ENCODE results near the gene PTPRO. TPM values are rescaled to one million over a fixed set of nuclear protein-coding genes. Genes with fewer than 3 reads are reported as not detected.

The PTPRO gene
- total and polyA plus RNA-seq, 2 donors = 2.9 to 3.9 TPM

DNA sequence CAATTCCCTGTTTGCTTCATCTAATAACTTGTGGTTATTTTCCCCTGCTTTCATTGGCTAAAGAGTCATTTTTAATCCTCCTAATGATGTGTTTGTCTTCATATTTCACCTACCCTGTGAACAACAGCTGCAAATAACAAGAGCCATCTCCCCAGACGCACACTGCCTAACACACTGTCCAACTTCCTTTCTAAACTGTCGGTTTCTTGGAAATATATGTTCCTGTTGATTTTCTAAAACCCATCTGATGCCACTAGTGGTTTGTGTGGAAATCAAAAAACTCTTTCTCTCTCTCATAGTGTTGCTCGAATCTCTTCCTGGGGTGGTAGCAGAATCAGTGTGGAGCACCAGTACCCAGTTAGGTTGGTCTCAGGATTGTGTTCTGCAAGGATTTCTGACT lies 240.0 kb downstream of the PTPRO start:
- Histone ChIP-seq H3K9me3 (ENCODE audit: control insufficient read depth in 2 of 2, insufficient read depth in 1 of 2, low read length in 1 of 2) (no peaks in the 10 kb centered on the region), H3K4me1 (ENCODE audit: control insufficient read depth in 2 of 2, insufficient read depth in 2 of 2, low read length in 2 of 2) (peaks cover 0 to 5% of the 10 kb centered on the region in 2 donors), H3K27ac (ENCODE audit: low read depth in 1 of 2, low read length in 1 of 2) (peak overlapping the region in 1 of 2 donors; percentile 79), H3K36me3 (ENCODE audit: control insufficient read depth in 2 of 2, insufficient read depth in 2 of 2, low read length in 1 of 2) (no peaks in the 10 kb centered on the region), H3K27me3 (ENCODE audit: control insufficient read depth in 2 of 2, insufficient read depth in 1 of 2, low read length in 1 of 2) (no peaks in the 10 kb centered on the region), H3K4me3 (ENCODE audit: low read length in 2 of 2) (no peak overlapping the region)
- WGBS = 9% methylated on average over 3 of the region's 3 CpGs
- DNase-seq (ENCODE audit: low read depth in 6 of 9, low spot score in 9 of 9) = peak in 1 of 9 donors; percentile 52

DNA sequence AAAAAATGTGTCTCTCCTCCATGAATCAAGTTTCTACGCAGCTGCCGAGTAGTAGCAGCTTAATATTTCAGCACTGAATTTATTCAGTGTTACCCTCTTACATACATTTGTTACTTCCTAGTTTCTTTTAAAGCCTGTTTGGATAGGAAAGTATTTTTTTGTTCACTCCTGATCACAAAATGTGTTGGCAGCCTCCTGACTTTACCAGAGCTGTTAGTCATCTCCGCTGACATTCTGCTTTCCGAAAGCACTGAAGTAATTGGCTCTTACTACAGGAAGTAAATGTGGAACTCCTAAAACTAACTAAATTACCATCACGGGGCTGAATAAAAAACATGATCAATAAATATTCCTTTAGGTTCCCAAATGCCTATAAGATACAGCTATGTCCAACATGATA lies 241.4 kb downstream of the PTPRO start:
- peak overlapping the region in 1 of 2 donors; percentile 15 for H3K27ac ChIP-seq (ENCODE audit: low read depth in 1 of 2, low read length in 1 of 2)
- H3K27me3 ChIP-seq (ENCODE audit: control insufficient read depth in 2 of 2, insufficient read depth in 1 of 2, low read length in 1 of 2) = no peaks in the 10 kb centered on the region
- DNase-seq (ENCODE audit: low read depth in 6 of 9, low spot score in 9 of 9) = peak in 1 of 9 donors; percentile 57
- H3K4me3 ChIP-seq (ENCODE audit: low read length in 2 of 2) = no peak overlapping the region
- 26% methylated on average over 5 of the region's 5 CpGs for WGBS
- H3K9me3 ChIP-seq (ENCODE audit: control insufficient read depth in 2 of 2, insufficient read depth in 1 of 2, low read length in 1 of 2) = no peaks in the 10 kb centered on the region
- no peaks in the 10 kb centered on the region for H3K36me3 ChIP-seq (ENCODE audit: control insufficient read depth in 2 of 2, insufficient read depth in 2 of 2, low read length in 1 of 2)
- H3K4me1 ChIP-seq (ENCODE audit: control insufficient read depth in 2 of 2, insufficient read depth in 2 of 2, low read length in 2 of 2) = peaks cover 0 to 5% of the 10 kb centered on the region in 2 donors

DNA sequence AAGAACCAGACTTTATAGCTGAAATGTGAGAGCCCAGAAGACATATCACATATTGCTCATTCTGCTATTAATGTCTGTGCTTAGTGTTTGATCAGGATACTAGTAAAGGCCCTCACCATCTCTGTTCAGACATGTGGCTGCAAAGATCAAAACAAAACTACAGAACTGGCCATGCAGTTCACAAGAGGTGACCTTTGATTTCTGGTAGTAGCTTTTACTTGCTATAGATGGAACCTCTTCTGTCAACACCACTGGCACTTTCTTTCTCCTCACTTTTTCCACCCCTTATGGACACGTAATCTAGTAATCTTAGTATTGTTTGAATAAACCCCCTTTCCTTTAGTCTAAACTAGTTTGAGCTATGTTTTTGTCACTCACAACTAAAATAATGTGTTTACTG lies 252.0 kb downstream of the PTPRO start:
- Histone ChIP-seq H3K4me3 (ENCODE audit: low read length in 2 of 2) (no peak overlapping the region), H3K9me3 (ENCODE audit: control insufficient read depth in 2 of 2, insufficient read depth in 1 of 2, low read length in 1 of 2) (no peaks in the 10 kb centered on the region), H3K27ac (ENCODE audit: low read depth in 1 of 2, low read length in 1 of 2) (no peak overlapping the region), H3K36me3 (ENCODE audit: control insufficient read depth in 2 of 2, insufficient read depth in 2 of 2, low read length in 1 of 2) (no peaks in the 10 kb centered on the region), H3K4me1 (ENCODE audit: control insufficient read depth in 2 of 2, insufficient read depth in 2 of 2, low read length in 2 of 2) (peaks cover 0 to 9% of the 10 kb centered on the region in 2 donors), H3K27me3 (ENCODE audit: control insufficient read depth in 2 of 2, insufficient read depth in 1 of 2, low read length in 1 of 2) (no peaks in the 10 kb centered on the region)
- no peak for DNase-seq (ENCODE audit: low read depth in 6 of 9, low spot score in 9 of 9)
- 98% methylated on average over 1 of the region's 1 CpG for WGBS

DNA sequence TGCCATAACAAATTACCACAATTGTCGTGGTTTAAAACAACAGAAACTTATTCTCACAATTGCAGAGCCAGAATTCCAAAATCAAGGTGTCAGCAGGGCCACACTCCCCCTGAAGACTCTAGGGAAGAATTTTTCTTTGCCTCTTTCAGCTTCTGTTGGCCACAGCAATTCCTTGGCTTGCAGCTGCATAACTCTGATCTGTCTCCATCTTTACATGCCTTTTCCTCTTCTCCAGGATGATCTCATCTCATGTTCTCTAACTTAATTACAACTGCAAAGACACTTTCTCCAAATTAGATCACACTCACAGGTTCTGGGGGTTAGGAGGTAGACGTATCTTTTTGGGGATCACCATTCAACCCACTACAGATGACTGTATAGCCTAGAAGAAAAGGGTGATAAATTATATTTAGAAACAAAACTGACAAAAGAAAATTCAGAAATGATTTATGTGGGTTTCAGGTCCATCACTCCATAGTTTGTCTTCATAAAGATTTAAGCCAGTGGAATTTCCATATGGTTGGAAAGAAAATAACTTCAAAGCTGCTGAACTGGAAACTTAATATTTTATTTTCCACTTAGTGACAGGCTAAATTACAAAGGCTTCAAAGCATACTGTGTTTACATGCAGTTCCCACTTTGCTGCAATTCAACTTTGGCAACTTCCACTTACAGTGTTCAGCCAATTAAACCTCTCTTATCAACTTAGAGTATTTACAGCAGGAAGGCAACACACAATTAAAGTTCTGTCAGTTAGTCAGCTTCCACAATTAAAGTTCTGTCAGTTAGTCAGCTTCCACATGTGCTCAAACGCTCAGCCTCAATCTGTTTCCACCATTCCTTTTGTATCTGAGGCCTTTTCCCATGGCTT lies 253.6 kb downstream of the PTPRO start:
- no peaks in the 10 kb centered on the region for H3K36me3 ChIP-seq (ENCODE audit: control insufficient read depth in 2 of 2, insufficient read depth in 2 of 2, low read length in 1 of 2)
- no peak overlapping the region for H3K4me3 ChIP-seq (ENCODE audit: low read length in 2 of 2)
- peaks cover 0 to 6% of the 10 kb centered on the region in 2 donors for H3K4me1 ChIP-seq (ENCODE audit: control insufficient read depth in 2 of 2, insufficient read depth in 2 of 2, low read length in 2 of 2)
- DNase-seq (ENCODE audit: low read depth in 6 of 9, low spot score in 9 of 9) = no peak
- H3K9me3 ChIP-seq (ENCODE audit: control insufficient read depth in 2 of 2, insufficient read depth in 1 of 2, low read length in 1 of 2) = no peaks in the 10 kb centered on the region
- WGBS = 80% methylated on average over 3 of the region's 3 CpGs
- no peaks in the 10 kb centered on the region for H3K27me3 ChIP-seq (ENCODE audit: control insufficient read depth in 2 of 2, insufficient read depth in 1 of 2, low read length in 1 of 2)
- peak overlapping the region in 1 of 2 donors; percentile 4 for H3K27ac ChIP-seq (ENCODE audit: low read depth in 1 of 2, low read length in 1 of 2)

DNA sequence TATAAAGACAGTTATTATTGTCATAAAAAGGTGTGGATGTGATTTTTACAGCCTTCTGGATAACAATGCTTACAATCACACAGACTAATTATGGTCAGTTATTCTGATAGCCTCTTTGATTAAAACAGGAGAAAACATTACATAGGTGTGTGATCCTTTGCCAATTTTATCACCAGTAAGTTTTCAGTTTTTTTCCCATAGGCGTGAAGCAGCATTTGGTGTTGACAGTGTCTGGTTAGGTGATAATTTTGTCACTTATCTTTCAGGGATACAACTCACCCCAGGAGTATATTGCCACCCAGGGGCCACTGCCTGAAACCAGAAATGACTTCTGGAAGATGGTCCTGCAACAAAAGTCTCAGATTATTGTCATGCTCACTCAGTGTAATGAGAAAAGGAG lies 258.1 kb downstream of the PTPRO start:
- Histone ChIP-seq H3K4me3 (ENCODE audit: low read length in 2 of 2) (no peak overlapping the region), H3K36me3 (ENCODE audit: control insufficient read depth in 2 of 2, insufficient read depth in 2 of 2, low read length in 1 of 2) (no peaks in the 10 kb centered on the region), H3K4me1 (ENCODE audit: control insufficient read depth in 2 of 2, insufficient read depth in 2 of 2, low read length in 2 of 2) (no peaks in the 10 kb centered on the region), H3K27me3 (ENCODE audit: control insufficient read depth in 2 of 2, insufficient read depth in 1 of 2, low read length in 1 of 2) (no peaks in the 10 kb centered on the region), H3K27ac (ENCODE audit: low read depth in 1 of 2, low read length in 1 of 2) (no peak overlapping the region), H3K9me3 (ENCODE audit: control insufficient read depth in 2 of 2, insufficient read depth in 1 of 2, low read length in 1 of 2) (no peaks in the 10 kb centered on the region)
- DNase-seq (ENCODE audit: low read depth in 6 of 9, low spot score in 9 of 9) = no peak
- 93% methylated on average over 1 of the region's 1 CpG for WGBS

DNA sequence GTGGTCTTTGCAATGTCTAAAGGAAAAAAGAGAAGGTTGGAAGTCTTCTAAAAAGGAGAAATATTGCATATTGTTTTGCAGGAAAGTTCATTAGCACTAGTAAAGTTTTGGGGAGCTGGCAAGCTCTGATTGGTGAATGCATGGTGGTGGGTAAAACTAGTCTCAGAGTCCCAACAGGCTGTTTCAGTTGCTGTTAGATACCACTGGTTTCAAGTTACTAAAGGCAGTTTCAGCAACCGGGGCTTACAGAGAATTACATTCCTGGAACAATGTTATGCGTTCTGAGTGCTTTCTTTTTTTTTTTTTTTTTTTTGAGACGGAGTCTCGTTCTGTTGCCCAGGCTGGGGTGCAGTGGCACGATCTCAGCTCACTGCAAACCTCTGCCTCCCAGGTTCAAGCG lies 258.7 kb downstream of the PTPRO start:
- Histone ChIP-seq H3K36me3 (ENCODE audit: control insufficient read depth in 2 of 2, insufficient read depth in 2 of 2, low read length in 1 of 2) (no peaks in the 10 kb centered on the region), H3K4me1 (ENCODE audit: control insufficient read depth in 2 of 2, insufficient read depth in 2 of 2, low read length in 2 of 2) (no peaks in the 10 kb centered on the region), H3K9me3 (ENCODE audit: control insufficient read depth in 2 of 2, insufficient read depth in 1 of 2, low read length in 1 of 2) (no peaks in the 10 kb centered on the region), H3K4me3 (ENCODE audit: low read length in 2 of 2) (no peak overlapping the region), H3K27ac (ENCODE audit: low read depth in 1 of 2, low read length in 1 of 2) (no peak overlapping the region), H3K27me3 (ENCODE audit: control insufficient read depth in 2 of 2, insufficient read depth in 1 of 2, low read length in 1 of 2) (no peaks in the 10 kb centered on the region)
- DNase-seq (ENCODE audit: low read depth in 6 of 9, low spot score in 9 of 9) = no peak
- WGBS = 97% methylated on average over 6 of the region's 6 CpGs

- H3K9me3 ChIP-seq (ENCODE audit: control insufficient read depth in 2 of 2, insufficient read depth in 1 of 2, low read length in 1 of 2) = no peaks in the 10 kb centered on the region
- 91% methylated on average over 7 of the region's 7 CpGs for WGBS
Measured at GRCh38 chr12:15583804-15584203, 261.5 kb downstream of the PTPRO start.

DNA sequence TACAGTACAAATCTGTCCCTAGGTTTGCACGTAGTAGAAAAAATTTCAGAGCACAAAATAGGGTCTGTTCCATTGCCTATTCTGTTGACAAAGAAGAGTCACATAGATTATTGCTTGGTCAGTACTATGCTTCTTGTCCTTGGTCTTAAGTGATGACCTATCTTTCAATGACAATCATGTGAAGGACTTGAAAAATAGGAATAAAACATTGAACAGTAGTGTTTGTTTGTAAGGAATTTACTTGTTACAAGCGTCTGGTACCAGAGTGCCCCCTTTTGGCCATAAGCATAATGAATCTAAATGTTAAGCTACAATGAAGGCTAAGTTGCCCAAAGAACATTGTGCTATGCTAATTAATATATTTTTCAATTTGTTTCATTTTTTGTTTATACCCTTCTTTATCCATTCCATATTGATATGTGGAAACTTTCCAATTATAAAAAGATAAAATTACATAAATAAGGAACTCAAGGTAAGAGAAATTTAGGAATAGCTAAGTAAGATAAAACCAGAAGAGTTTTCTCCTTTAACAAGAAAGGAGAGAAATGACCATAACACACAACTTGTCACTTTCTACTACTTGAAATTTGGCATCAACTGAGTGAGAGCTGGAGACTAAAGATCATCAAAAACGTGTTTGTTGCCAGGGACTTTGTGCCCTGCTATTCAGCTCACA lies 262.2 kb downstream of the PTPRO start:
- Histone ChIP-seq H3K27ac (ENCODE audit: low read depth in 1 of 2, low read length in 1 of 2) (no peak overlapping the region), H3K27me3 (ENCODE audit: control insufficient read depth in 2 of 2, insufficient read depth in 1 of 2, low read length in 1 of 2) (no peaks in the 10 kb centered on the region), H3K4me3 (ENCODE audit: low read length in 2 of 2) (no peak overlapping the region), H3K36me3 (ENCODE audit: control insufficient read depth in 2 of 2, insufficient read depth in 2 of 2, low read length in 1 of 2) (no peaks in the 10 kb centered on the region), H3K4me1 (ENCODE audit: control insufficient read depth in 2 of 2, insufficient read depth in 2 of 2, low read length in 2 of 2) (no peaks in the 10 kb centered on the region), H3K9me3 (ENCODE audit: control insufficient read depth in 2 of 2, insufficient read depth in 1 of 2, low read length in 1 of 2) (no peaks in the 10 kb centered on the region)
- peak in 6 of 9 donors; percentile 39 to 67 (median 52) for DNase-seq (ENCODE audit: low read depth in 6 of 9, low spot score in 9 of 9)
- 46% methylated on average over 3 of the region's 3 CpGs for WGBS

More at GRCh38 chr12:15583804-15584203, 261.5 kb downstream of the PTPRO start:
- H3K4me3 ChIP-seq (ENCODE audit: low read length in 2 of 2) = no peak overlapping the region
- H3K27me3 ChIP-seq (ENCODE audit: control insufficient read depth in 2 of 2, insufficient read depth in 1 of 2, low read length in 1 of 2) = no peaks in the 10 kb centered on the region
- no peaks in the 10 kb centered on the region for H3K36me3 ChIP-seq (ENCODE audit: control insufficient read depth in 2 of 2, insufficient read depth in 2 of 2, low read length in 1 of 2)
- H3K4me1 ChIP-seq (ENCODE audit: control insufficient read depth in 2 of 2, insufficient read depth in 2 of 2, low read length in 2 of 2) = no peaks in the 10 kb centered on the region
- no peak for DNase-seq (ENCODE audit: low read depth in 6 of 9, low spot score in 9 of 9)
- H3K27ac ChIP-seq (ENCODE audit: low read depth in 1 of 2, low read length in 1 of 2) = no peak overlapping the region

GRCh38 chr12:15589328-15590032 lies 267.2 kb downstream of the PTPRO start:
- 91% methylated on average over 8 of the region's 8 CpGs for WGBS
- DNase-seq (ENCODE audit: low read depth in 6 of 9, low spot score in 9 of 9) = no peak
- no peaks in the 10 kb centered on the region for H3K36me3 ChIP-seq (ENCODE audit: control insufficient read depth in 2 of 2, insufficient read depth in 2 of 2, low read length in 1 of 2)
- H3K4me3 ChIP-seq (ENCODE audit: low read length in 2 of 2) = no peak overlapping the region
- no peaks in the 10 kb centered on the region for H3K4me1 ChIP-seq (ENCODE audit: control insufficient read depth in 2 of 2, insufficient read depth in 2 of 2, low read length in 2 of 2)
- H3K27ac ChIP-seq (ENCODE audit: low read depth in 1 of 2, low read length in 1 of 2) = no peak overlapping the region
- H3K9me3 ChIP-seq (ENCODE audit: control insufficient read depth in 2 of 2, insufficient read depth in 1 of 2, low read length in 1 of 2) = no peaks in the 10 kb centered on the region
- H3K27me3 ChIP-seq (ENCODE audit: control insufficient read depth in 2 of 2, insufficient read depth in 1 of 2, low read length in 1 of 2) = no peaks in the 10 kb centered on the region

Data from thymus (tissue), 11 donors.